Mesothelial cell of epicardium (in vitro differentiated cells): ENCODE data around the gene CDK18. TPM values are rescaled to one million over a fixed set of nuclear protein-coding genes. Genes with fewer than 3 reads are reported as not detected.

Experiments
- DNase-seq, 2 experiments: peaks; one replicate each; pipeline ENCODE4 v3.0.0; 2021; ENCODE audit warnings: low spot score in 2 of 2; ENCODE audit not compliant: unreplicated experiment in 2 of 2
- H3K27ac Mint-ChIP-seq: 2 replicates; pipeline ENCODE4 v1.8.0; 2021; ENCODE audit warnings: mixed read lengths
- H3K27me3 Mint-ChIP-seq: 2 replicates; pipeline ENCODE4 v1.8.0; 2021; ENCODE audit warnings: low read depth, mixed read lengths
- H3K36me3 Mint-ChIP-seq: 2 replicates; pipeline ENCODE4 v1.8.0; 2021; ENCODE audit warnings: mixed read lengths
- H3K4me1 Mint-ChIP-seq: 2 replicates; pipeline ENCODE4 v1.8.0; 2021; ENCODE audit warnings: mixed read lengths
- H3K4me3 Mint-ChIP-seq: 2 replicates; pipeline ENCODE4 v1.8.0; 2021; ENCODE audit warnings: mild to moderate bottlenecking, moderate library complexity, mixed read lengths
- H3K9me3 Mint-ChIP-seq: 2 replicates; pipeline ENCODE4 v1.8.0; 2021; ENCODE audit warnings: mixed read lengths
- total RNA-seq: library from RNA; stranded (reverse); gene quantifications from 3 replicates; pipeline ENCODE4 v1.2.1, GENCODE V29; 2021
- TF ChIP-seq, protein P1 (sequence below): fragments of 200-600 bp; sonication (generic); IDR thresholded peaks from one replicate; pipeline ENCODE4 v1.5.0; 2021; ENCODE audit warnings: antibody characterized with exemption; ENCODE audit not compliant: unreplicated experiment

CDK18 gene
- total RNA-seq, 1 donor from 2014 or later: 28.7 TPM

- no peaks in the 10 kb centered on the region for H3K9me3 Mint-ChIP-seq
- no peak overlapping the region for H3K4me3 Mint-ChIP-seq
- no peak overlapping the region for H3K27ac Mint-ChIP-seq
- TF ChIP-seq, protein P1, sequence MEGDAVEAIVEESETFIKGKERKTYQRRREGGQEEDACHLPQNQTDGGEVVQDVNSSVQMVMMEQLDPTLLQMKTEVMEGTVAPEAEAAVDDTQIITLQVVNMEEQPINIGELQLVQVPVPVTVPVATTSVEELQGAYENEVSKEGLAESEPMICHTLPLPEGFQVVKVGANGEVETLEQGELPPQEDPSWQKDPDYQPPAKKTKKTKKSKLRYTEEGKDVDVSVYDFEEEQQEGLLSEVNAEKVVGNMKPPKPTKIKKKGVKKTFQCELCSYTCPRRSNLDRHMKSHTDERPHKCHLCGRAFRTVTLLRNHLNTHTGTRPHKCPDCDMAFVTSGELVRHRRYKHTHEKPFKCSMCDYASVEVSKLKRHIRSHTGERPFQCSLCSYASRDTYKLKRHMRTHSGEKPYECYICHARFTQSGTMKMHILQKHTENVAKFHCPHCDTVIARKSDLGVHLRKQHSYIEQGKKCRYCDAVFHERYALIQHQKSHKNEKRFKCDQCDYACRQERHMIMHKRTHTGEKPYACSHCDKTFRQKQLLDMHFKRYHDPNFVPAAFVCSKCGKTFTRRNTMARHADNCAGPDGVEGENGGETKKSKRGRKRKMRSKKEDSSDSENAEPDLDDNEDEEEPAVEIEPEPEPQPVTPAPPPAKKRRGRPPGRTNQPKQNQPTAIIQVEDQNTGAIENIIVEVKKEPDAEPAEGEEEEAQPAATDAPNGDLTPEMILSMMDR: no peak
- H3K36me3 Mint-ChIP-seq: no peaks in the 10 kb centered on the region
- H3K4me1 Mint-ChIP-seq: peaks cover 18% of the 10 kb centered on the region
- no peak for DNase-seq
- H3K27me3 Mint-ChIP-seq: peaks cover 27% of the 10 kb centered on the region
These were observed 12.2 kb upstream of the CDK18 start for GRCh38 chr1:205492201-205492667.

GRCh38 chr1:205492774-205493173 lies 11.7 kb upstream of the CDK18 start:
- H3K27me3 Mint-ChIP-seq: peaks cover 30% of the 10 kb centered on the region
- no peak for DNase-seq
- H3K9me3 Mint-ChIP-seq: no peaks in the 10 kb centered on the region
- H3K4me3 Mint-ChIP-seq: no peak overlapping the region
- H3K27ac Mint-ChIP-seq: no peak overlapping the region
- peaks cover 18% of the 10 kb centered on the region for H3K4me1 Mint-ChIP-seq
- H3K36me3 Mint-ChIP-seq: no peaks in the 10 kb centered on the region
- TF ChIP-seq, protein P1: no peak

GRCh38 chr1:205493241-205494085 lies 11.0 kb upstream of the CDK18 start:
- no peaks in the 10 kb centered on the region for H3K36me3 Mint-ChIP-seq
- peaks cover 27% of the 10 kb centered on the region for H3K27me3 Mint-ChIP-seq
- no peak overlapping the region for H3K27ac Mint-ChIP-seq
- H3K4me1 Mint-ChIP-seq: peaks cover 18% of the 10 kb centered on the region
- H3K4me3 Mint-ChIP-seq: no peak overlapping the region
- DNase-seq: no peak
- no peaks in the 10 kb centered on the region for H3K9me3 Mint-ChIP-seq
- TF ChIP-seq, protein P1: no peak

GRCh38 chr1:205494115-205494514 lies 10.4 kb upstream of the CDK18 start:
- TF ChIP-seq, protein P1: no peak

DNA sequence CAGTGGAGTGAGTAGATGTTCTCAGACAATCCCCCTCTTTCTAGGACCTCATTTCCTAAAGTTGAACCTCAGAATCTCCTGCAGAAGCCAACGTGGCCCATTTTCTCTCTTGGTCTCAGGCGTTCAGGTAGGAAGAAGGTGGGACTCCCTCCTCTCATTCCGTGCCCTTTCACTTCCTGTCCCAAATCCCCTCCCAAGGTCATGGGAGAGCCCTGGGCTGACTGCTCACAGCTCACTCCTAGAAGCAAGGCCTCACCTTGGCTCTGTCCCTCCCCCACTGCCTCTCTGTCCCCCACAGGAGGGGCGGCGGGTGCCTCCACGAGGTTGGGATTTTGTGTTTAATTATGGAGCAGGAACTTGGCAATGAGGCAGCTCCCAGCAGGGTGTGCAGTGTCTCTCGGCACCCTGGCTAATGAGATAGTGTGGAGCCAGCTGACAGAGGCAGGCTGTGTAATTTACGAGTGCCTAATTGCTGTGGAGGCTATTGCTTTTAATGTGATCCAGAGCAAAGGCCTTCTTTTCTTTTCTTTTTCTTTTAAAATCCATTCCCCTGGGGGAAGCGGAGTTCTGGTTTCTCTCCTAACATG lies 9.1 kb upstream of the CDK18 start:
- no peak for DNase-seq
- Mint-ChIP-seq H3K27ac (no peak overlapping the region), H3K4me1 (peaks cover 19% of the 10 kb centered on the region), H3K4me3 (no peak overlapping the region), H3K9me3 (no peaks in the 10 kb centered on the region), H3K36me3 (no peaks in the 10 kb centered on the region), H3K27me3 (peaks cover 22% of the 10 kb centered on the region)
- TF ChIP-seq, protein P1: no peak

More at GRCh38 chr1:205494115-205494514, 10.4 kb upstream of the CDK18 start:
- Mint-ChIP-seq H3K27ac (no peak overlapping the region), H3K4me1 (peaks cover 18% of the 10 kb centered on the region), H3K9me3 (no peaks in the 10 kb centered on the region), H3K4me3 (no peak overlapping the region), H3K27me3 (peaks cover 27% of the 10 kb centered on the region), H3K36me3 (no peaks in the 10 kb centered on the region)
- no peak for DNase-seq
